GM12873 (cell line): ENCODE data around the gene PCDHGA9.

Source experiments
- CTCF ChIP-seq: IDR thresholded peaks from 2 replicates; pipeline ENCODE4 v1.5.1; 2012; ENCODE audit warnings: low read depth, mild to moderate bottlenecking, moderate library complexity, low read length, control low read depth; ENCODE audit not compliant: insufficient read depth; ENCODE audit errors: missing control alignments

The PCDHGA9 gene

GRCh38 chr5:141430332-141431113 is 27.9 kb downstream of the PCDHGA9 start, which contains the start of gene PCDHGA12:
TSS of gene PCDHGA12 (plus strand) at chr5:141430507. CDS start at chr5:141430760, 253 bp downstream.
- peak; percentile 74 for TF ChIP-seq CTCF

DNA sequence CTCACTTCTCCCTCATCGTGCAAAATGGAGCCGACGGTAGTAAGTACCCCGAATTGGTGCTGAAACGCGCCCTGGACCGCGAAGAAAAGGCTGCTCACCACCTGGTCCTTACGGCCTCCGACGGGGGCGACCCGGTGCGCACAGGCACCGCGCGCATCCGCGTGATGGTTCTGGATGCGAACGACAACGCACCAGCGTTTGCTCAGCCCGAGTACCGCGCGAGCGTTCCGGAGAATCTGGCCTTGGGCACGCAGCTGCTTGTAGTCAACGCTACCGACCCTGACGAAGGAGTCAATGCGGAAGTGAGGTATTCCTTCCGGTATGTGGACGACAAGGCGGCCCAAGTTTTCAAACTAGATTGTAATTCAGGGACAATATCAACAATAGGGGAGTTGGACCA is 28.7 kb downstream of the PCDHGA9 start:
- TF ChIP-seq CTCF, result no peak

- TF ChIP-seq CTCF, result no peak
These were observed 31.4 kb downstream of the PCDHGA9 start for GRCh38 chr5:141434006-141434405.

GRCh38 chr5:141437221-141437620 is 34.6 kb downstream of the PCDHGA9 start:
- TF ChIP-seq CTCF, result no peak

GRCh38 chr5:141439411-141440141 is 37.0 kb downstream of the PCDHGA9 start:
- no peak for TF ChIP-seq CTCF

DNA sequence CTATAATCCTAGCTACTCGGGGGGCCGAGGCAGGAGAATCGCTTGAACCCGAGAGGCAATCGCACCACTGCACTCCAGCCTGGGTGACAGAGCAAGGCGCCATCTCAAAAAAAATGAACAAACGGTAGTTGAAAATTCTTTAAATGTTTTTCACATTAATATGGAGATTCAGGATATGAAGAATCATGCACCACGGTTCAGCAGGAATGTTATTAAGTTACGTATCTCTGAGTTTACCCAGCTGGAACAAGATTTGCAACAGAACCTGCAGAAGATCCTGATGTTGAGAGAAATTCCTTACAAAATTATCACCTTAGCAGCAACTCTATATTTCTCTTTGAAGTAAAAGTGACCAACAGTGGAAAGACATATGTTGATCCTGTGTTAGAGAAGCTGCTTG is 37.8 kb downstream of the PCDHGA9 start:
- no peak for TF ChIP-seq CTCF

DNA sequence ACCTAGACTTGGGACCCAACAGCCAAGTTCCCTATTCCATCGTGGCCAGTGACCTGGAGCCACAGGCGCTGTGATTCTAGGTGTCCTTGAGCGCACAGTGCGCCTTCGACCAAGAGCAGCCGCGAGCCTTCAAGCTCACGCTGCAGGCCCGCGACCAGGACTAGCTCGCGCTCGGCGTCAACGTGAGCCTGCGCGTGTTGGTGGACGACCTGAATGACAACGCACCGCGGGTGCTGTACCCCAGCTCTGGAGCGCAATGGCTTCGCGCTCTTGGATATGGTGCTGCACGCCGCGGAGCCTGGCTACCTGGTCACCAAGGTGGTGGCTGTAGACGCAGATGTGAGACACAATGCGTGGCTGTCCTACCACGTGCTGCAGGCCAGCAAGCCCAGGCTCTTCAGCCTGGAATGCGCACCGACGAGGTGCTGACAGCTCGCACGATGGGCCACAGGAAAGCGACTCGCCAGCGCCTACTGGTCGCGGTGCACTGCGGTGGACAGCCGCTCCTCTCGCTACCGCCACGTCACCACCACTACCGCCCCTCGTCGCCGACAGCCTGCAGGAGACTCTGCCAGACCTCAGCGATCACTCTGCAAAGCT is 39.1 kb downstream of the PCDHGA9 start:
- TF ChIP-seq CTCF, result no peak
